ENCODE results near the gene MED10.

GRCh38 chr5:6410421-6410820 is 32.1 kb upstream of the MED10 start:
- TF ChIP-seq CTCF (conservative IDR thresholded peaks at IDR 0.05; ENCODE audit: low read depth in 2 of 2) (no peak), EZH2phosphoT487 (IDR thresholded peaks at IDR 0.05; ENCODE audit: unreplicated experiment) (no peak), JUNB (IDR thresholded peaks at IDR 0.05; ENCODE audit: unreplicated experiment) (no peak), POLR2AphosphoS5 (IDR thresholded peaks at IDR 0.05; ENCODE audit: low read depth) (no peak), EZH2 (IDR thresholded peaks at IDR 0.05; ENCODE audit: low read depth, unreplicated experiment) (no peak), ETS1 (IDR thresholded peaks at IDR 0.05) (no peak), ZNF114 (CRISPR knock-in tag; IDR thresholded peaks at IDR 0.05) (no peak), CREB1 (CRISPR knock-in tag; IDR thresholded peaks at IDR 0.05; ENCODE audit: low read depth) (no peak), ZNF331 (CRISPR knock-in tag; IDR thresholded peaks at IDR 0.05; ENCODE audit: low read depth) (no peak)
- TF ChIP-seq, protein P1, sequence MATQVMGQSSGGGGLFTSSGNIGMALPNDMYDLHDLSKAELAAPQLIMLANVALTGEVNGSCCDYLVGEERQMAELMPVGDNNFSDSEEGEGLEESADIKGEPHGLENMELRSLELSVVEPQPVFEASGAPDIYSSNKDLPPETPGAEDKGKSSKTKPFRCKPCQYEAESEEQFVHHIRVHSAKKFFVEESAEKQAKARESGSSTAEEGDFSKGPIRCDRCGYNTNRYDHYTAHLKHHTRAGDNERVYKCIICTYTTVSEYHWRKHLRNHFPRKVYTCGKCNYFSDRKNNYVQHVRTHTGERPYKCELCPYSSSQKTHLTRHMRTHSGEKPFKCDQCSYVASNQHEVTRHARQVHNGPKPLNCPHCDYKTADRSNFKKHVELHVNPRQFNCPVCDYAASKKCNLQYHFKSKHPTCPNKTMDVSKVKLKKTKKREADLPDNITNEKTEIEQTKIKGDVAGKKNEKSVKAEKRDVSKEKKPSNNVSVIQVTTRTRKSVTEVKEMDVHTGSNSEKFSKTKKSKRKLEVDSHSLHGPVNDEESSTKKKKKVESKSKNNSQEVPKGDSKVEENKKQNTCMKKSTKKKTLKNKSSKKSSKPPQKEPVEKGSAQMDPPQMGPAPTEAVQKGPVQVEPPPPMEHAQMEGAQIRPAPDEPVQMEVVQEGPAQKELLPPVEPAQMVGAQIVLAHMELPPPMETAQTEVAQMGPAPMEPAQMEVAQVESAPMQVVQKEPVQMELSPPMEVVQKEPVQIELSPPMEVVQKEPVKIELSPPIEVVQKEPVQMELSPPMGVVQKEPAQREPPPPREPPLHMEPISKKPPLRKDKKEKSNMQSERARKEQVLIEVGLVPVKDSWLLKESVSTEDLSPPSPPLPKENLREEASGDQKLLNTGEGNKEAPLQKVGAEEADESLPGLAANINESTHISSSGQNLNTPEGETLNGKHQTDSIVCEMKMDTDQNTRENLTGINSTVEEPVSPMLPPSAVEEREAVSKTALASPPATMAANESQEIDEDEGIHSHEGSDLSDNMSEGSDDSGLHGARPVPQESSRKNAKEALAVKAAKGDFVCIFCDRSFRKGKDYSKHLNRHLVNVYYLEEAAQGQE (IDR thresholded peaks at IDR 0.05; ENCODE audit: unreplicated experiment): no peak
